VCaP (cell line): ENCODE data around the gene CHTF18.

Source experiments
- H3K27ac ChIP-seq: fragments of 450-650 bp; 2 replicates; pipeline ENCODE4 v1.5.1; 2017
- CTCF ChIP-seq: fragments of 450-650 bp; conservative IDR thresholded peaks from 2 replicates; pipeline ENCODE4 v1.5.1; 2017; ENCODE audit warnings: mild to moderate bottlenecking, moderate library complexity

Gene CHTF18

GRCh38 chr16:801584-802363 lies 13.4 kb downstream of the CHTF18 start:
- no peak overlapping the region for H3K27ac ChIP-seq
- no peak for TF ChIP-seq CTCF

- no peak for TF ChIP-seq CTCF
- no peak overlapping the region for H3K27ac ChIP-seq
Measured at GRCh38 chr16:802461-802860, 14.0 kb downstream of the CHTF18 start.

- TF ChIP-seq CTCF = no peak
- no peak overlapping the region for H3K27ac ChIP-seq
Measured at GRCh38 chr16:802914-803753, 14.7 kb downstream of the CHTF18 start.

GRCh38 chr16:803754-804080 lies 15.3 kb downstream of the CHTF18 start:
- TF ChIP-seq CTCF = no peak

GRCh38 chr16:804193-805048 lies 16.0 kb downstream of the CHTF18 start:
- no peak for TF ChIP-seq CTCF
- no peak overlapping the region for H3K27ac ChIP-seq

More at GRCh38 chr16:803754-804080, 15.3 kb downstream of the CHTF18 start:
- no peak overlapping the region for H3K27ac ChIP-seq

GRCh38 chr16:805474-805873 lies 17.1 kb downstream of the CHTF18 start:
- H3K27ac ChIP-seq = no peak overlapping the region
- TF ChIP-seq CTCF = no peak
